Neural cell (in vitro differentiated cells): ENCODE data around the gene CHN1. TPM values are rescaled to one million over a fixed set of nuclear protein-coding genes. Genes with fewer than 3 reads are reported as not detected.

Experiments used
- H2AFZ ChIP-seq: fragments of 200-600, 300-800 bp; sonication (generic), shearing (Covaris generic); 2 replicates; pipeline ENCODE4 v1.6.0; 2014; ENCODE audit warnings: low read depth, mild to moderate bottlenecking, antibody characterized with exemption, low read length, moderate library complexity
- H3F3A ChIP-seq: fragments of 200-600 bp; shearing (Covaris generic); 2 replicates; pipeline ENCODE4 v1.6.1; 2016; ENCODE audit warnings: mild to moderate bottlenecking, moderate library complexity, mixed read lengths, antibody characterized with exemption, low read length; ENCODE audit not compliant: insufficient read depth, poor library complexity, severe bottlenecking
- H3K27ac ChIP-seq: fragments of 200-600, 300-800 bp; sonication (generic), shearing (Covaris generic); 2 replicates; pipeline ENCODE4 v1.5.1; 2014; ENCODE audit warnings: mild to moderate bottlenecking, low read length, moderate library complexity
- H3K27me3 ChIP-seq: fragments of 300-800, 200-600 bp; sonication (generic), shearing (Covaris generic); 2 replicates; pipeline ENCODE4 v1.6.0; 2014; ENCODE audit warnings: mild to moderate bottlenecking, low read depth, low read length, moderate library complexity; ENCODE audit not compliant: insufficient read depth
- H3K36me3 ChIP-seq: fragments of 300-800, 200-600 bp; sonication (generic), shearing (Covaris generic); 2 replicates; pipeline ENCODE4 v1.5.1; 2014; ENCODE audit warnings: mild to moderate bottlenecking, antibody characterized with exemption, low read length, moderate library complexity; ENCODE audit not compliant: insufficient read depth
- H3K4me2 ChIP-seq: fragments of 300-800, 200-600 bp; sonication (generic), shearing (Covaris generic); 2 replicates; pipeline ENCODE4 v1.6.0; 2014; ENCODE audit warnings: mild to moderate bottlenecking, low read length
- H3K4me3 ChIP-seq: fragments of 300-800, 200-600 bp; sonication (generic), shearing (Covaris generic); 2 replicates; pipeline ENCODE4 v1.5.1; 2014; ENCODE audit warnings: mild to moderate bottlenecking, low read length, moderate library complexity
- H3K79me2 ChIP-seq: fragments of 200-600 bp; shearing (Covaris generic); replicated peaks from 2 replicates; pipeline ENCODE4 v1.6.0; 2014; ENCODE audit warnings: mild to moderate bottlenecking, low read length, moderate library complexity; ENCODE audit not compliant: insufficient read depth
- H3K9ac ChIP-seq: fragments of 300-800, 200-600 bp; sonication (generic), shearing (Covaris generic); 2 replicates; pipeline ENCODE4 v1.6.1; 2016; ENCODE audit warnings: mild to moderate bottlenecking, low read length, mixed read lengths
- H3K9me2 ChIP-seq: fragments of 200-600 bp; shearing (Covaris generic); 2 replicates; pipeline ENCODE4 v1.6.1; 2016; ENCODE audit warnings: mild to moderate bottlenecking, low read length, mixed read lengths; ENCODE audit not compliant: insufficient read depth
- H3K9me3 ChIP-seq: fragments of 200-600, 300-800 bp; sonication (generic), shearing (Covaris generic); 2 replicates; pipeline ENCODE4 v1.6.1; 2016; ENCODE audit warnings: mild to moderate bottlenecking, mixed run types, low read length, moderate library complexity, mixed read lengths
- H4K20me1 ChIP-seq: fragments of 200-600 bp; shearing (Covaris generic); 2 replicates; pipeline ENCODE4 v1.6.1; 2016; ENCODE audit warnings: mild to moderate bottlenecking, mixed run types; ENCODE audit not compliant: insufficient read depth
- EP300 ChIP-seq: fragments of 450-650 bp; conservative IDR thresholded peaks from 2 replicates; pipeline ENCODE4 v1.6.1; 2014; ENCODE audit warnings: antibody characterized with exemption, mild to moderate bottlenecking, moderate library complexity; ENCODE audit not compliant: poor library complexity, severe bottlenecking
- EZH2 ChIP-seq: fragments of 200-600, 300-800 bp; shearing (Covaris generic), sonication (generic); IDR thresholded peaks from 2 replicates; pipeline ENCODE4 v1.6.1; 2014; ENCODE audit warnings: antibody characterized with exemption, low read length, borderline replicate concordance, mild to moderate bottlenecking; ENCODE audit not compliant: insufficient read depth, poor library complexity, severe bottlenecking
- MXI1 ChIP-seq: fragments of 450-650 bp; conservative IDR thresholded peaks from 2 replicates; pipeline ENCODE4 v1.6.1; 2014; ENCODE audit warnings: antibody characterized with exemption, mild to moderate bottlenecking; ENCODE audit not compliant: poor library complexity, severe bottlenecking
- POLR2AphosphoS5 ChIP-seq: IDR thresholded peaks from 2 replicates; pipeline ENCODE4 v1.6.1; 2012
- RAD21 ChIP-seq: fragments of 450-650 bp; conservative IDR thresholded peaks from 2 replicates; pipeline ENCODE4 v1.6.1; 2014; ENCODE audit warnings: antibody characterized with exemption, mild to moderate bottlenecking, moderate library complexity
- SMC3 ChIP-seq: fragments of 450-650 bp; conservative IDR thresholded peaks from 2 replicates; pipeline ENCODE4 v1.6.1; 2014; ENCODE audit warnings: antibody characterized with exemption, mild to moderate bottlenecking, moderate library complexity; ENCODE audit not compliant: poor library complexity
- TAF1 ChIP-seq: IDR thresholded peaks from 2 replicates; pipeline ENCODE4 v1.6.1; 2012; ENCODE audit warnings: low read depth
- polyA plus RNA-seq: library from polyadenylated mRNA; depleted of rRNA; stranded (reverse); fragments of >200 nt; gene quantifications from 2 replicates; pipeline ENCODE4 v1.2.3, GENCODE V29; 2014
- TF ChIP-seq, protein P1 (sequence below): fragments of 450-650 bp; IDR thresholded peaks from 2 replicates; pipeline ENCODE4 v1.5.1; 2014; ENCODE audit warnings: antibody characterized with exemption, mild to moderate bottlenecking, moderate library complexity; ENCODE audit not compliant: poor library complexity, severe bottlenecking
- TF ChIP-seq, protein P2 (sequence below): IDR thresholded peaks from 2 replicates; pipeline ENCODE4 v1.6.1; 2012; ENCODE audit warnings: borderline replicate concordance

The CHN1 gene
- polyA plus RNA-seq, 1 donor from 2014 or later, result 133 TPM

DNA sequence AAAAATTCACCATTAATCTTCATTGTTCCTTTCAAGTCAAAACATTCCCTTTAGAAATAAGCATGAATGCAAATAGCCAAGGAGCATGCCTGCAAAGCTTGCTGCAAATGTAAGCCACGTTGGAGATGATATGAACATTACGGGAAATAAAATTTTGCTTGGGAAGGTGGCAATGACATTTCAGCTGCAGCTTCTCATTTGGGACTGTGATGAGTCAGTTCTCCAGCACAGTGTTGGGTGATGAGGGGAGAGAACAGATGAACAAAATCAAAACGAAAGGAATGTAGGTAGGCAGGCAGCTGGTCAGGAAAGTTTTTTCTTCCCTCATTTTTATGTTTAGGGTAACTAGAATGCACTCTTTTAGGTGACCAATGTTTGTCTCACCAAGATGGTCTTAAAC lies 175.6 kb downstream of the CHN1 start:
- Histone ChIP-seq H3K9me3 (no peaks in the 10 kb centered on the region), H2AFZ (no peak overlapping the region), H3K27me3 (no peaks in the 10 kb centered on the region), H4K20me1 (no peaks in the 10 kb centered on the region), H3K36me3 (no peaks in the 10 kb centered on the region), H3K4me3 (no peak overlapping the region), H3K79me2 (peaks cover 4% of the 10 kb centered on the region), H3K4me2 (no peak overlapping the region), H3F3A (no peaks in the 10 kb centered on the region), H3K9ac (no peak overlapping the region), H3K9me2 (no peaks in the 10 kb centered on the region), H3K27ac (no peak overlapping the region)
- TF ChIP-seq MXI1 (no peak), TAF1 (no peak), EP300 (no peak), EZH2 (no peak), POLR2AphosphoS5 (no peak), SMC3 (no peak), RAD21 (no peak)
- TF ChIP-seq, protein P1, sequence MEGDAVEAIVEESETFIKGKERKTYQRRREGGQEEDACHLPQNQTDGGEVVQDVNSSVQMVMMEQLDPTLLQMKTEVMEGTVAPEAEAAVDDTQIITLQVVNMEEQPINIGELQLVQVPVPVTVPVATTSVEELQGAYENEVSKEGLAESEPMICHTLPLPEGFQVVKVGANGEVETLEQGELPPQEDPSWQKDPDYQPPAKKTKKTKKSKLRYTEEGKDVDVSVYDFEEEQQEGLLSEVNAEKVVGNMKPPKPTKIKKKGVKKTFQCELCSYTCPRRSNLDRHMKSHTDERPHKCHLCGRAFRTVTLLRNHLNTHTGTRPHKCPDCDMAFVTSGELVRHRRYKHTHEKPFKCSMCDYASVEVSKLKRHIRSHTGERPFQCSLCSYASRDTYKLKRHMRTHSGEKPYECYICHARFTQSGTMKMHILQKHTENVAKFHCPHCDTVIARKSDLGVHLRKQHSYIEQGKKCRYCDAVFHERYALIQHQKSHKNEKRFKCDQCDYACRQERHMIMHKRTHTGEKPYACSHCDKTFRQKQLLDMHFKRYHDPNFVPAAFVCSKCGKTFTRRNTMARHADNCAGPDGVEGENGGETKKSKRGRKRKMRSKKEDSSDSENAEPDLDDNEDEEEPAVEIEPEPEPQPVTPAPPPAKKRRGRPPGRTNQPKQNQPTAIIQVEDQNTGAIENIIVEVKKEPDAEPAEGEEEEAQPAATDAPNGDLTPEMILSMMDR, result no peak
- TF ChIP-seq, protein P2, sequence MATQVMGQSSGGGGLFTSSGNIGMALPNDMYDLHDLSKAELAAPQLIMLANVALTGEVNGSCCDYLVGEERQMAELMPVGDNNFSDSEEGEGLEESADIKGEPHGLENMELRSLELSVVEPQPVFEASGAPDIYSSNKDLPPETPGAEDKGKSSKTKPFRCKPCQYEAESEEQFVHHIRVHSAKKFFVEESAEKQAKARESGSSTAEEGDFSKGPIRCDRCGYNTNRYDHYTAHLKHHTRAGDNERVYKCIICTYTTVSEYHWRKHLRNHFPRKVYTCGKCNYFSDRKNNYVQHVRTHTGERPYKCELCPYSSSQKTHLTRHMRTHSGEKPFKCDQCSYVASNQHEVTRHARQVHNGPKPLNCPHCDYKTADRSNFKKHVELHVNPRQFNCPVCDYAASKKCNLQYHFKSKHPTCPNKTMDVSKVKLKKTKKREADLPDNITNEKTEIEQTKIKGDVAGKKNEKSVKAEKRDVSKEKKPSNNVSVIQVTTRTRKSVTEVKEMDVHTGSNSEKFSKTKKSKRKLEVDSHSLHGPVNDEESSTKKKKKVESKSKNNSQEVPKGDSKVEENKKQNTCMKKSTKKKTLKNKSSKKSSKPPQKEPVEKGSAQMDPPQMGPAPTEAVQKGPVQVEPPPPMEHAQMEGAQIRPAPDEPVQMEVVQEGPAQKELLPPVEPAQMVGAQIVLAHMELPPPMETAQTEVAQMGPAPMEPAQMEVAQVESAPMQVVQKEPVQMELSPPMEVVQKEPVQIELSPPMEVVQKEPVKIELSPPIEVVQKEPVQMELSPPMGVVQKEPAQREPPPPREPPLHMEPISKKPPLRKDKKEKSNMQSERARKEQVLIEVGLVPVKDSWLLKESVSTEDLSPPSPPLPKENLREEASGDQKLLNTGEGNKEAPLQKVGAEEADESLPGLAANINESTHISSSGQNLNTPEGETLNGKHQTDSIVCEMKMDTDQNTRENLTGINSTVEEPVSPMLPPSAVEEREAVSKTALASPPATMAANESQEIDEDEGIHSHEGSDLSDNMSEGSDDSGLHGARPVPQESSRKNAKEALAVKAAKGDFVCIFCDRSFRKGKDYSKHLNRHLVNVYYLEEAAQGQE, result no peak

DNA sequence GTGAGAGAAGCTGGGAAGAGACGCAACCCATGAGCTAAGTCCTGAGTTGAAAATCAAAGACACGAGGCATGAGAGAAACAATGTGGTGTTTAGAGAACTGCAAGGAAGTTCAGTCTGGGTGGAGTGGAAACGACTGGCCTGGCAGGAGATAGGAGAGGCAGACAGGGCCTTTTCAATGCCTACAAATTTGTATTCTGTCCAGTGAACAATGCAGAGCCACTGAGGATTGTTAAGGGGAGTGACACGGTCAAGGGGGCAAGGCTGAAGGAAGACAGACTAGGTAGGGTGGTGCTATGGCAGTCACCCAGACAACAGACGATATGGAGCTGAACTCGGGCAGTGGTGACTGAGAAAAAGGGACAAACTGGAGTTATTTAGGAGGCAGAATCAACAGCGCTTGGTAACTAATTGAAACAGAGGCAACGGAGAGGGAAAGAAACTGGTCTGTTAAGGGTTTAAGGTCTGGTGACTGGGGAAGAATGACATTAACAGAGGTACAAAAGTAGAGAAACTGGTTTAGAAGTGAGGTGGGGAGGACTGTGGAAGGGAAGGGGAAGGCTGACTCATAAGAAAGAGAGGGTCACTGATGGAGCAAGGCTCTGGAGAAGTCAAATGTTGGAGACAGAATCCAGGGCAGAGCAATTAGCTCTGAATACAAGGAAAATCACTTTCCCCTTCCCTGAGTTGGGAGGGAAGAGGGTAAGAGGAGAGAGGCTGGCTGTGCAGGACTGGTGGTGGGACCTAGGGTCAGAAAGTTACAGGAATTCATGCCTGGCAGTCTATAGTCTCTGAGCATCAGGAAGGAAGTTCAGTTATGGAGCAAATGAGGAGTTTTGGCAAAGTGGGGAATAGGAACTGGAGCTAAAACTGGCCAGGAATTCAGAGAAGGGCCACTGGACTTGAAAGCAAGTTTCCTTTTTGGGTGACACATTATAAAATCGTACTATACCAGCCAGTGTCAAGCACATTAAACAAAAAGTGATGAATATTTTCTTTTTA lies 177.5 kb downstream of the CHN1 start:
- H4K20me1 ChIP-seq, result no peaks in the 10 kb centered on the region
- no peaks in the 10 kb centered on the region for H3F3A ChIP-seq
- no peak overlapping the region for H3K4me3 ChIP-seq
- no peaks in the 10 kb centered on the region for H3K9me3 ChIP-seq
- H2AFZ ChIP-seq, result no peak overlapping the region
- no peak overlapping the region for H3K4me2 ChIP-seq
- H3K9me2 ChIP-seq, result no peaks in the 10 kb centered on the region
- no peaks in the 10 kb centered on the region for H3K27me3 ChIP-seq
- no peak overlapping the region for H3K27ac ChIP-seq
- TF ChIP-seq EZH2, result no peak
- TF ChIP-seq TAF1, result no peak
- TF ChIP-seq, protein P1, result no peak
- no peak for TF ChIP-seq RAD21
- TF ChIP-seq, protein P2, result no peak
- no peak for TF ChIP-seq MXI1
- TF ChIP-seq SMC3, result no peak
- TF ChIP-seq POLR2AphosphoS5, result no peak
- TF ChIP-seq EP300, result no peak
- peaks cover 4% of the 10 kb centered on the region for H3K79me2 ChIP-seq
- no peaks in the 10 kb centered on the region for H3K36me3 ChIP-seq
- no peak overlapping the region for H3K9ac ChIP-seq
